NB4 (cell line): ENCODE data around the gene MAP3K1.

ENCODE experiments used
- CTCF ChIP-seq: IDR thresholded peaks from one replicate; pipeline ENCODE4 v1.5.1; 2012; ENCODE audit warnings: low read depth, low read length
- POLR2A ChIP-seq: IDR thresholded peaks from 2 replicates; pipeline ENCODE4 v1.6.1; 2011; ENCODE audit warnings: mild to moderate bottlenecking; ENCODE audit not compliant: insufficient read length; ENCODE audit errors: extremely low read depth

GRCh38 chr5:56845904-56846480, 30.6 kb downstream of the MAP3K1 start:
- TF ChIP-seq CTCF (no peak), POLR2A (no peak)
